Choroid plexus epithelial cell (primary cell): ENCODE results near the gene DNAH10.

Source experiments
- DNase-seq: peaks from one replicate; pipeline ENCODE4 v3.0.0-alpha.2; 2010; ENCODE audit warnings: low read depth
- H3K4me3 ChIP-seq: 2 replicates; pipeline ENCODE4 v1.5.1; 2011; ENCODE audit warnings: low read depth, mild to moderate bottlenecking, control low read depth, low read length, moderate library complexity
- TF ChIP-seq, protein P1 (sequence below): conservative IDR thresholded peaks from 2 replicates; pipeline ENCODE4 v1.5.1; 2011; ENCODE audit warnings: low read depth, mild to moderate bottlenecking, control low read depth, inconsistent platforms, low read length, moderate library complexity

DNAH10 gene

DNA sequence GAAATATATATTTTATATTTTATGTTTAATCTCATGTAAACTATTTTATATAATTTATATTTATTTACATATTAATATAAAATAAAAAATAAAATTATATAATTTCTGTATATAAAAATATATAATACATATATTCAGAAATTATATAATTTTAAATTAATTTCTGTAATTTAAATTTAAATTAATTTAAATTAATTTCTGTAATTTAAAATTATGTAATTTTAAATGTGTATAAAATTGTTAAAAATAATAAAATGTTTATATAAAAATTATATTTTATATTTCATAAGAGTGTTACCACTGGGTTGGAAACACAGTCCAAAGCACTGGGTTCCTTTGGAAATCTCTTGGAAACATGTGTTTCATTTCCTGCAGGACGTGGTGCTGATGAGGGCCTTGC lies 94.6 kb downstream of the DNAH10 start:
- H3K4me3 ChIP-seq, result no peak overlapping the region
- DNase-seq, result no peak
- TF ChIP-seq, protein P1, sequence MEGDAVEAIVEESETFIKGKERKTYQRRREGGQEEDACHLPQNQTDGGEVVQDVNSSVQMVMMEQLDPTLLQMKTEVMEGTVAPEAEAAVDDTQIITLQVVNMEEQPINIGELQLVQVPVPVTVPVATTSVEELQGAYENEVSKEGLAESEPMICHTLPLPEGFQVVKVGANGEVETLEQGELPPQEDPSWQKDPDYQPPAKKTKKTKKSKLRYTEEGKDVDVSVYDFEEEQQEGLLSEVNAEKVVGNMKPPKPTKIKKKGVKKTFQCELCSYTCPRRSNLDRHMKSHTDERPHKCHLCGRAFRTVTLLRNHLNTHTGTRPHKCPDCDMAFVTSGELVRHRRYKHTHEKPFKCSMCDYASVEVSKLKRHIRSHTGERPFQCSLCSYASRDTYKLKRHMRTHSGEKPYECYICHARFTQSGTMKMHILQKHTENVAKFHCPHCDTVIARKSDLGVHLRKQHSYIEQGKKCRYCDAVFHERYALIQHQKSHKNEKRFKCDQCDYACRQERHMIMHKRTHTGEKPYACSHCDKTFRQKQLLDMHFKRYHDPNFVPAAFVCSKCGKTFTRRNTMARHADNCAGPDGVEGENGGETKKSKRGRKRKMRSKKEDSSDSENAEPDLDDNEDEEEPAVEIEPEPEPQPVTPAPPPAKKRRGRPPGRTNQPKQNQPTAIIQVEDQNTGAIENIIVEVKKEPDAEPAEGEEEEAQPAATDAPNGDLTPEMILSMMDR, result no peak

DNA sequence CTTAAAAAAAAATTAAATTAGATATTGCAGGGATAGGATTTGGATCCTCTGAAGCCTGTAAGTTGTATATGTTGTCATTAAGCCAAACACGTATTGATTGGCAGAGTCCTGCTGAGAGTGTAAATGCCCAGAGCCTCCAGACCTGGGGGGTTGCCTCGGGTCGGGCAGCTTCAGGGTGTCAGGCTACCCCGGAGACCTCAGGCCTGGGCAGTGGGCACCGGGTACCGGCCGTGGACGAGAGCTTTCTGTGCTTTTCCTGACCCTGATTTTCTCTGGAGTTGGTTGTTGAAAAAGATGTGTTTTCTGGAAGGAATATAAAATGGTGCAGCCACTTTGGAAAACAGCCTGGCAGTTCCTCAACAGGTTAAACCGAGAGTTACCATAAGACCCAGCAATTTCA lies 96.1 kb downstream of the DNAH10 start:
- no peak overlapping the region for H3K4me3 ChIP-seq
- TF ChIP-seq, protein P1, result no peak
- no peak for DNase-seq

DNA sequence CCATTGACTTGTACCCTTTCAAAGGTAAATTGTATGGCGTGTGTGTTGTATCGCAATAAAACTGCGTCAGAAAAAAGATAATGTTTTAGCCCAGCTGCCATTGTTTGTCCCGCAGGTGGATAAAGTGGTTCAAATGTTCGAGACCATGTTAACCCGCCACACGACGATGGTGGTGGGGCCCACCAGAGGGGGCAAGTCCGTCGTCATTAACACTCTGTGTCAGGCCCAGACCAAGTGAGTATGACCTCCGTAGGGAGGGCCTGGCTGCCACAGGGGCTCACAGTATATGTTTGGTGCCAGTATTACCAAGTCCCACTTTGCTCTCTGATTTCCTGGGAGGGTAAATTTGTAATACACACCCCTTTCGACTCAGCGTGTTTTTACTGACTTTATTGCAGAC lies 96.9 kb downstream of the DNAH10 start:
- TF ChIP-seq, protein P1, result no peak
- H3K4me3 ChIP-seq, result no peak overlapping the region
- no peak for DNase-seq

DNA sequence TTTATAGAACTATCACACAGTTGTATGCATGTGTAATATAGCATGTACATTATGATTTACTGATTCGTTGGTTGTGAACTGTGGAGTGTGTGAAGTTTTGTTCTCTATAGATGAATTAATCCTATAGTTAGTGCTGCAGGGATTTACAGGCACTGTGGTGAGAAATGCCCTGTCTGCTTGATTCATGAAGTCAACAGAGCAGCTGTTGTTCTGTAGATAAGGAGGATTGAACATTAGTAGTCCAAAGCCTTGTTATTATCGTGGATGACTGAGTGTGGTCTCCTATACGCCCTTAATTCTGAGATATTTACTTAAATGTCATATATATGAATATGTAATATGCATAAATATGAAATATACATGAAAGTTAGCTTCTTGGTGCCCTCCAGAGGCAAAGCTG lies 98.3 kb downstream of the DNAH10 start:
- DNase-seq, result no peak
- TF ChIP-seq, protein P1, result no peak
- no peak overlapping the region for H3K4me3 ChIP-seq

DNA sequence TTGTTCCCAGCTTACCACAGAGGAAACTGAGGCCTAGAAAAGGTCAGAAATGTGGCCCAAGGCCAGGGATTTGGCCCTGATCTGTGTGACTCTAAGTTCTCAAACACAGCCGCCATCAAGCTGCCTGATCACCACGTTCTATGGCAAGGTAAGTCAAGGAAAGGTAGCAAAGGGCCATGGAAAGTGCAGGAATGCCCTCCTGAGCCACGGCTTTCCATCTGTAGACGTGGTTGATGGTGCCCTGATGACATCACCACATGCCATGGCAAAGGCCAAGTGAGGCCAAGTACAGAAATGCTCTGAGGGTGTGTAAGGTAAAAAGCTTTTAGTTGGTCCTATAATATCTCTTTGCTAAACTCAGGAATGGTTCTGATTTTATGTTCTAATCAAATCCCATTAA lies 99.3 kb downstream of the DNAH10 start:
- H3K4me3 ChIP-seq, result no peak overlapping the region
- DNase-seq, result no peak
- TF ChIP-seq, protein P1, result no peak

DNA sequence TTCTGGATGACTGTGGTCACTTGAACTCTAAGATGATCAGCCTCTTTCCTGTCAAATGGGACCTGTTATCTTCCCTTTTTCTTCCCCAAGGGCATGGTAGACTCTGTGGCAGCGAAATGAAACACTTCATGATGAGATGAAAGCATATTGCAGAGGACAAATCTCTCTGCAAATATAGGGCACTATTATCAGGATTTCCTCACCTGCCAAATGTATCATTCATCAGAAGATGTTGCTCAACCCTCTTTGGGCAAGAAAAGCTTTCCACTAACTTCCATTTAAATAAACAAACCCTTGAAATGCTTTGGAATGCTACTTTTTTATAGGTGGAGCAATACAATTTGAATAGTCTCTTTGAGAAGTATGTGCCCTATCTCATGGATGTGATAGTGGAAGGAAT lies 105.0 kb downstream of the DNAH10 start:
- TF ChIP-seq, protein P1, result no peak

DNA sequence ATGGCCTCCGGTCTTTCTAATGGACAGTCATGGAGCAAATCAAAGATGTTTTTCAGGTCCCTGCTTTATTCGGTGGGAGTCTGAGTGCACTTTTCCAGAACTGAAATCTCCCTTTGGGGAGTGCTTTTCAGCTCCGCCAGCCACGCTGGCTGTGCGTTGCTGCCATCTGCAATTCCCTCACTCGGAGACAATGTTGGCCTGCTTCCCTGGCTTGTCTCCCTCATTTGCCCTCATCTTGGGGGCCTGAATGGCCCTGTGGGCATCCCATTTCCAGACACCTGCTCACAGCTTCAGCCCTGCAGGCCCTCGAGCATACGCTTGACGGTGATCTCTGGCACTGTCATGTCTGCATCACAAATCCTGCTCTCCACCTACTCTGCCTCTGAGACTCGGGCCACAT lies 106.7 kb downstream of the DNAH10 start:
- no peak overlapping the region for H3K4me3 ChIP-seq
- DNase-seq, result no peak
- TF ChIP-seq, protein P1, result no peak

More for the DNA sequence above, 105.0 kb downstream of the DNAH10 start:
- no peak overlapping the region for H3K4me3 ChIP-seq
- DNase-seq, result no peak
